AG04450 (cell line): ENCODE data around the gene TMC1. TPM values are rescaled to one million over a fixed set of nuclear protein-coding genes. Genes with fewer than 3 reads are reported as not detected.

Experiments
- CTCF ChIA-PET: fragments of 300-600, 350-600 bp; formaldehyde crosslinking; extraction: SDS; loops from one replicate; lab custom pipeline; 2022; ENCODE audit warnings: antibody characterized with exemption, inconsistent platforms; lab: Charles Lee
- POLR2A ChIA-PET: fragments of 350-600 bp; formaldehyde crosslinking; extraction: SDS; loops from one replicate; lab custom pipeline; 2021; ENCODE audit warnings: antibody characterized with exemption, inconsistent platforms; lab: Yijun Ruan, JAX
- DNase-seq: peaks from one replicate; pipeline ENCODE4 v3.0.0-alpha.2; 2011; ENCODE audit warnings: low read depth, low spot score
- H3K27ac ChIP-seq: one replicate; pipeline ENCODE4 v1.5.1; 2012; ENCODE audit warnings: low read depth, low read length, control low read depth
- H3K27me3 ChIP-seq: one replicate; pipeline ENCODE4 v1.6.0; 2012; ENCODE audit warnings: low read length; ENCODE audit not compliant: control insufficient read depth, insufficient read depth
- H3K4me3 ChIP-seq: 2 replicates; pipeline ENCODE4 v1.5.1; 2011; ENCODE audit warnings: mild to moderate bottlenecking, low read depth, low read length, control low read depth
- H3K9me3 ChIP-seq: 2 replicates; pipeline ENCODE4 v1.5.1; 2012; ENCODE audit warnings: low read length; ENCODE audit not compliant: control insufficient read depth, insufficient read depth
- CTCF ChIP-seq: IDR thresholded peaks from 2 replicates; pipeline ENCODE4 v1.5.1; 2011; ENCODE audit warnings: low read depth, low read length, control low read depth, inconsistent platforms
- polyA plus RNA-seq: library from polyadenylated mRNA; depleted of rRNA; stranded (reverse); fragments of >200 nt; gene quantifications from 2 replicates; pipeline ENCODE4 v1.2.3, GENCODE V29; 2011; rRNA removed

Gene TMC1
- polyA plus RNA-seq, 1 experiment, result not detected

GRCh38 chr9:72882117-72882775 lies 360.8 kb downstream of the TMC1 start:
- Histone ChIP-seq H3K27ac (no peak overlapping the region), H3K9me3 (no peaks in the 10 kb centered on the region), H3K27me3 (no peaks in the 10 kb centered on the region), H3K4me3 (no peak overlapping the region)
- ChIA-PET POLR2A (no interaction called here), CTCF (interaction anchor here (0.6 to 1.3 kb wide), 2 partner anchors 25 to 516 kb away, joined by 3 read pairs; no protein-coding TSS in a partner anchor)
- no peak for DNase-seq
- no peak for TF ChIP-seq CTCF

DNA sequence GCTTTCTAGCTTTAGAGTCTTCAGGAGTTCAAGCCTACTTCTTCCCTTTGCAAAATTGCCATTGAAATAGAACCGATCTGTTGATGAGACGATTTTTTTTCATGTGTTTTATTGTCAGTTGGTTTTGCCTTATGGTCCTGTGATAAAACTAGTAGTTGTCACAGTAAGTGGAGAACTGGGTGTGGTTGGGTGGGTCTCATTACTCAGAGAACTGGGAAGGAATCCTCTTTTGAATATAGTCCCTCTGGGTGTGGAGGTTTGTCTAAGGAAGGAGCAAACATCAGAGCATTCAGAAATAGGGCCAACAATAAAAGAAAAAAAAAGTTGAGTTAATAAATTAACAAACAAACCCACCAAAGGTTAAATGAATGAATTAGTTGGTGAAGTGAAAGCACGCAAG lies 362.5 kb downstream of the TMC1 start:
- no peak for DNase-seq
- H3K4me3 ChIP-seq, result no peak overlapping the region
- no peaks in the 10 kb centered on the region for H3K27me3 ChIP-seq
- TF ChIP-seq CTCF, result no peak
- no peaks in the 10 kb centered on the region for H3K9me3 ChIP-seq
- CTCF ChIA-PET, result no interaction called here
- H3K27ac ChIP-seq, result no peak overlapping the region
- POLR2A ChIA-PET, result no interaction called here

DNA sequence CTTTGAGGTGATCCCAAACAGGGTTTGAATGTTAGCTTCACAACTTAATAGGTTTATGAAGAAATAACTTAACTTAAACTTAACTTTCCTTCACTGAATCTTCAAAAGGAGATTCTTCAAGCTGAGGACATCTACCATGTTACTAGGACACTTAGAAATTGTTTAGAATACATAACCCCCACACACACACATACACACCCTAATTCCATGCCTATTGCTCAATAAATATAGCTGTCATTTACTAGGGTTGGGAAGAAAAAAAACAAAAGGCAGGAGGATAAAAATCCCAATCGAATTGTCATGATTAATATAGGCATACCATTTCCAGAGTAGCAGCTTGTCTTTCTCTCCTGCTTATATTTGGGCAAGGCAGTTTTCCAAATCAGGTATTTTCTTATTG lies 363.1 kb downstream of the TMC1 start:
- ChIA-PET CTCF (no interaction called here), POLR2A (no interaction called here)
- no peak for TF ChIP-seq CTCF
- no peak for DNase-seq
- Histone ChIP-seq H3K4me3 (no peak overlapping the region), H3K27ac (no peak overlapping the region), H3K9me3 (no peaks in the 10 kb centered on the region), H3K27me3 (no peaks in the 10 kb centered on the region)

Other genes with a start within 250 kb of the TMC1 start
- gene ZFAND5, start 156.4 kb upstream of the TMC1 start, polyA plus RNA-seq, result 195 and 224 TPM in 2 replicates